WTC11 (cell line): ENCODE measurements around the gene CACNB4. TPM values are rescaled to one million over a fixed set of nuclear protein-coding genes. Genes with fewer than 3 reads are reported as not detected.
A peak's percentile ranks its signal among the peaks of the same experiment; 100 is the strongest.

Experiments used
- ATAC-seq: fragments of 200-7000 bp; cut with Tn5 transposase; 2 replicates; pipeline ENCODE4 v1.10.0; 2021; ENCODE audit warnings: mild to moderate bottlenecking, moderate library complexity
- CTCF ChIA-PET: fragments of 300-600 bp; sonication (Branson Sonifier 250); formaldehyde crosslinking; loops from one replicate; lab custom pipeline; 2021; ENCODE audit warnings: antibody characterized with exemption; lab: Charles Lee
- POLR2A ChIA-PET: fragments of 350-600 bp; sonication (Branson Sonifier 250); formaldehyde crosslinking; loops from one replicate; lab custom pipeline; 2021; ENCODE audit warnings: antibody characterized with exemption; lab: Charles Lee
- DNase-seq: peaks from one replicate; pipeline ENCODE4 v3.0.0; 2021; ENCODE audit warnings: low spot score
- H3K27ac Mint-ChIP-seq: 2 replicates; pipeline ENCODE4 v1.8.0; 2021; ENCODE audit warnings: mixed read lengths
- H3K27me3 Mint-ChIP-seq: 2 replicates; pipeline ENCODE4 v1.8.0; 2021; ENCODE audit warnings: low read depth, mild to moderate bottlenecking, moderate library complexity, mixed read lengths
- H3K36me3 Mint-ChIP-seq: 2 replicates; pipeline ENCODE4 v1.8.0; 2021; ENCODE audit warnings: mixed read lengths
- H3K4me1 Mint-ChIP-seq: 2 replicates; pipeline ENCODE4 v1.8.0; 2022; ENCODE audit warnings: mixed read lengths
- H3K4me3 Mint-ChIP-seq: 2 replicates; pipeline ENCODE4 v1.8.0; 2021; ENCODE audit warnings: mild to moderate bottlenecking, moderate library complexity, mixed read lengths
- H3K9me3 Mint-ChIP-seq: 2 replicates; pipeline ENCODE4 v1.8.0; 2021; ENCODE audit warnings: mixed read lengths
- AFF4 ChIP-seq: sonication (generic); formaldehyde crosslinking; IDR thresholded peaks from 2 replicates; pipeline ENCODE4 v1.8.1; 2023; ENCODE audit warnings: mild to moderate bottlenecking, missing genetic modification reagents, borderline replicate concordance
- AR ChIP-seq: fragments of 250-450 bp; sonication (Bioruptor Pico); IDR thresholded peaks from 2 replicates; pipeline ENCODE4 v1.9.0; 2021; ENCODE audit warnings: mild to moderate bottlenecking
- ARID4B ChIP-seq: sonication (generic); formaldehyde crosslinking; IDR thresholded peaks from 2 replicates; pipeline ENCODE4 v1.8.0; 2023; ENCODE audit warnings: missing genetic modification reagents, mild to moderate bottlenecking, borderline replicate concordance
- E2F1 ChIP-seq: sonication (generic); formaldehyde crosslinking; IDR thresholded peaks from 2 replicates; pipeline ENCODE4 v1.8.0; 2022; ENCODE audit warnings: mild to moderate bottlenecking, missing genetic modification reagents
- FOXK1 ChIP-seq: sonication (generic); formaldehyde crosslinking; IDR thresholded peaks from 2 replicates; pipeline ENCODE4 v1.8.0; 2022; ENCODE audit warnings: mild to moderate bottlenecking, moderate library complexity, missing genetic modification reagents
- HMGXB4 ChIP-seq: sonication (generic); formaldehyde crosslinking; IDR thresholded peaks from 2 replicates; pipeline ENCODE4 v1.8.1; 2023; ENCODE audit warnings: mild to moderate bottlenecking, moderate library complexity, missing genetic modification reagents
- IRF1 ChIP-seq: sonication (generic); formaldehyde crosslinking; IDR thresholded peaks from 2 replicates; pipeline ENCODE4 v1.8.0; 2023; ENCODE audit warnings: missing genetic modification reagents
- JAZF1 ChIP-seq: fragments of 250-450 bp; sonication (Bioruptor Pico); IDR thresholded peaks from 2 replicates; pipeline ENCODE4 v1.9.0; 2021; ENCODE audit warnings: moderate library complexity, mild to moderate bottlenecking, inconsistent platforms
- NFATC4 ChIP-seq: fragments of 250-450 bp; sonication (Bioruptor Pico); IDR thresholded peaks from 2 replicates; pipeline ENCODE4 v1.9.0; 2021; ENCODE audit warnings: mild to moderate bottlenecking
- PREB ChIP-seq: sonication (generic); formaldehyde crosslinking; IDR thresholded peaks from 2 replicates; pipeline ENCODE4 v1.8.1; 2022; ENCODE audit warnings: mild to moderate bottlenecking, missing genetic modification reagents, moderate library complexity, borderline replicate concordance
- SMAD4 ChIP-seq: sonication (generic); formaldehyde crosslinking; IDR thresholded peaks from 2 replicates; pipeline ENCODE4 v1.8.0; 2022; ENCODE audit warnings: mild to moderate bottlenecking, missing genetic modification reagents
- SP1 ChIP-seq: sonication (generic); formaldehyde crosslinking; conservative IDR thresholded peaks from 2 replicates; pipeline ENCODE4 v1.8.1; 2022; ENCODE audit warnings: missing genetic modification reagents
- TEAD1 ChIP-seq: sonication (generic); formaldehyde crosslinking; IDR thresholded peaks from 2 replicates; pipeline ENCODE4 v1.8.0; 2022; ENCODE audit warnings: mild to moderate bottlenecking, missing genetic modification reagents
- TP53 ChIP-seq: sonication (generic); formaldehyde crosslinking; IDR thresholded peaks from 2 replicates; pipeline ENCODE4 v1.8.1; 2023; ENCODE audit warnings: mild to moderate bottlenecking, missing genetic modification reagents
- ZBTB21 ChIP-seq: sonication (generic); formaldehyde crosslinking; IDR thresholded peaks from 2 replicates; pipeline ENCODE4 v1.8.1; 2023; ENCODE audit warnings: mild to moderate bottlenecking, missing genetic modification reagents, borderline replicate concordance
- ZNF396 ChIP-seq: fragments of 250-450 bp; sonication (Bioruptor Pico); IDR thresholded peaks from 2 replicates; pipeline ENCODE4 v1.8.0; 2021; ENCODE audit warnings: mild to moderate bottlenecking, moderate library complexity, borderline replicate concordance
- ZNF416 ChIP-seq: fragments of 250-450 bp; sonication (Bioruptor Pico); IDR thresholded peaks from 2 replicates; pipeline ENCODE4 v1.9.0; 2021; ENCODE audit warnings: mild to moderate bottlenecking, inconsistent platforms
- total RNA-seq: library from RNA; stranded (reverse); gene quantifications from 3 replicates; pipeline ENCODE4 v1.2.3, GENCODE V29; 2021

CACNB4 gene
- total RNA-seq, 1 experiment from 2014 or later, result 4.7 TPM

- TF ChIP-seq ARID4B (CRISPR knock-in tag) (no peak), JAZF1 (no peak)
- TF ChIP-seq, all 79 proteins: peak for 0
These were observed 282.0 kb downstream of the CACNB4 start (continued) for GRCh38 chr2:151816843-151817242.

GRCh38 chr2:151815821-151816489 is 282.9 kb downstream of the CACNB4 start:
- ATAC-seq (no peak), DNase-seq (no peak)
- Mint-ChIP-seq H3K27ac (peak overlapping the region; percentile 28; the same call in 1 of the 2 replicates), H3K4me3 (no peak overlapping the region), H3K27me3 (no peaks in the 10 kb centered on the region), H3K36me3 (peaks cover 31% of the 10 kb centered on the region), H3K9me3 (no peaks in the 10 kb centered on the region), H3K4me1 (peaks cover 5% of the 10 kb centered on the region)
- TF ChIP-seq ZBTB21 (CRISPR knock-in tag) (no peak), SP1 (CRISPR knock-in tag) (no peak), HMGXB4 (no peak), PREB (CRISPR knock-in tag) (no peak), NFATC4 (CRISPR knock-in tag) (no peak), ZNF416 (CRISPR knock-in tag) (no peak), ZNF396 (CRISPR knock-in tag) (no peak), AFF4 (CRISPR knock-in tag) (no peak), E2F1 (CRISPR knock-in tag) (no peak), TEAD1 (no peak), SMAD4 (CRISPR knock-in tag) (no peak), FOXK1 (CRISPR knock-in tag) (no peak), TP53 (CRISPR knock-in tag) (no peak), AR (CRISPR knock-in tag) (no peak), IRF1 (CRISPR knock-in tag) (no peak)
- ChIA-PET POLR2A (no interaction called here), CTCF (interaction anchor here (0.6 to 1.1 kb wide), 2 partner anchors 8 to 25 kb away, joined by 3 to 5 read pairs; no protein-coding TSS in a partner anchor)
